B cell (primary cell): ENCODE data around the gene MAPKAPK3. TPM values are rescaled to one million over a fixed set of nuclear protein-coding genes. Genes with fewer than 3 reads are reported as not detected.

Experiments used
- ATAC-seq: fragments of 200-7000 bp; cut with Tn5 transposase; one replicate; pipeline ENCODE4 v1.10.0; 2021; ENCODE audit warnings: low read depth, mild to moderate bottlenecking, moderate number of reproducible peaks, moderate library complexity
- CTCF ChIA-PET: fragments of 350-600 bp; sonication (Branson Sonifier 250); formaldehyde crosslinking; loops from one replicate; lab custom pipeline; 2021; ENCODE audit warnings: antibody characterized with exemption, inconsistent platforms; lab: Charles Lee
- POLR2A ChIA-PET: fragments of 350-600 bp; sonication (Branson Sonifier 250); formaldehyde crosslinking; loops from one replicate; lab custom pipeline; 2021; ENCODE audit warnings: antibody characterized with exemption; lab: Charles Lee
- DNase-seq: peaks from one replicate; pipeline ENCODE4 v3.0.0; 2013
- H2AFZ ChIP-seq: 2 replicates; pipeline ENCODE4 v1.6.1; 2012; ENCODE audit warnings: mild to moderate bottlenecking, low read depth, low read length; ENCODE audit not compliant: insufficient read depth, poor library complexity, severe bottlenecking
- H3K27ac ChIP-seq, 2 donors: 1 replicate in 1 of 2; 2 replicates in 1 of 2; pipeline ENCODE4 v1.5.1; 2012 to 2013; ENCODE audit warnings: low read length in 2 of 2, mild to moderate bottlenecking in 2 of 2, moderate library complexity in 1 of 2
- H3K27me3 ChIP-seq, 4 experiments: fragments of 200-600 bp in 1 of 4; sonication (generic) in 1 of 4; replicated peaks in 1 of 4; 1 replicate in 2 of 4; 2 replicates in 2 of 4; pipeline versions ENCODE4 v1.6.1 to v1.7.0; 2013 to 2016; ENCODE audit warnings: low read length in 3 of 4, mild to moderate bottlenecking in 2 of 4, mixed read lengths in 1 of 4, moderate library complexity in 1 of 4; ENCODE audit not compliant: insufficient read depth in 4 of 4, control insufficient read depth in 3 of 4; ENCODE audit errors: control extremely low read depth in 1 of 4
- H3K36me3 ChIP-seq, 2 experiments: replicated peaks in 1 of 2; 1 replicate in 1 of 2; 2 replicates in 1 of 2; pipeline versions ENCODE4 v1.6.1 to v1.7.1; 2013; ENCODE audit warnings: low read length in 1 of 2; ENCODE audit not compliant: insufficient read depth in 2 of 2, control insufficient read depth in 1 of 2; ENCODE audit errors: control extremely low read depth in 1 of 2, extremely low read depth in 1 of 2
- H3K4me1 ChIP-seq, 2 donors: fragments of 200-600 bp in 1 of 2; sonication (generic) in 1 of 2; 1 replicate in 1 of 2; 2 replicates in 1 of 2; pipeline versions ENCODE4 v1.5.1 to v1.6.1; 2013 to 2017; ENCODE audit warnings: low read length in 2 of 2; ENCODE audit not compliant: control insufficient read depth in 2 of 2, insufficient read depth in 2 of 2
- H3K4me2 ChIP-seq: replicated peaks from 2 replicates; pipeline ENCODE3; 2012; ENCODE audit warnings: mild to moderate bottlenecking, low read depth, low read length; ENCODE audit not compliant: poor library complexity, severe bottlenecking
- H3K4me3 ChIP-seq, 5 experiments: fragments of 200-600 bp in 1 of 5; sonication (generic) in 1 of 5; 1 replicate in 3 of 5; 2 replicates in 2 of 5; pipeline versions ENCODE4 v1.5.1 to v1.7.0; 2011 to 2016; ENCODE audit warnings: low read length in 4 of 5, mild to moderate bottlenecking in 4 of 5, low read depth in 2 of 5, control low read depth in 1 of 5, moderate library complexity in 1 of 5; ENCODE audit not compliant: insufficient read depth in 1 of 5; ENCODE audit errors: control extremely low read depth in 1 of 5, extremely low read depth in 1 of 5
- H3K79me2 ChIP-seq: fragments of 200-600 bp; sonication (generic); one replicate; pipeline ENCODE4 v1.6.0; 2016; ENCODE audit warnings: low read length; ENCODE audit not compliant: control insufficient read depth, insufficient read depth
- H3K9ac ChIP-seq: fragments of 200-600 bp; sonication (generic); 2 replicates; pipeline ENCODE4 v1.6.1; 2017; ENCODE audit warnings: mild to moderate bottlenecking, low read length, moderate library complexity
- H3K9me3 ChIP-seq, 3 donors: one replicate each; pipeline versions ENCODE4 v1.6.1 to v1.7.1; 2013; ENCODE audit warnings: low read length in 2 of 3; ENCODE audit not compliant: control insufficient read depth in 2 of 3, insufficient read depth in 1 of 3; ENCODE audit errors: control extremely low read depth in 1 of 3
- H4K20me1 ChIP-seq: 2 replicates; pipeline ENCODE4 v1.6.0; 2012; ENCODE audit warnings: mild to moderate bottlenecking, low read length; ENCODE audit not compliant: insufficient read depth, control insufficient read depth, poor library complexity, severe bottlenecking
- H3K27ac Mint-ChIP-seq: one replicate; pipeline ENCODE4 v1.8.0; 2021; ENCODE audit warnings: mixed read lengths
- H3K27me3 Mint-ChIP-seq: one replicate; pipeline ENCODE4 v1.8.0; 2021; ENCODE audit warnings: mixed read lengths
- H3K4me1 Mint-ChIP-seq: one replicate; pipeline ENCODE4 v1.8.0; 2021; ENCODE audit warnings: mixed read lengths
- H3K4me3 Mint-ChIP-seq: one replicate; pipeline ENCODE4 v1.8.0; 2021; ENCODE audit warnings: mixed read lengths
- H3K9me3 Mint-ChIP-seq: one replicate; pipeline ENCODE4 v1.8.0; 2022; ENCODE audit warnings: mixed read lengths; ENCODE audit not compliant: insufficient read depth
- CTCF ChIP-seq: fragments of 200-600 bp; IDR thresholded peaks from one replicate; pipeline ENCODE4 v1.8.0; 2022; ENCODE audit warnings: antibody characterized with exemption, mild to moderate bottlenecking
- EZH2 ChIP-seq: IDR thresholded peaks from 2 replicates; pipeline ENCODE4 v1.6.1; 2012; ENCODE audit warnings: borderline replicate concordance, low read depth, mild to moderate bottlenecking, moderate library complexity, low read length; ENCODE audit not compliant: insufficient read depth, poor library complexity, severe bottlenecking
- WGBS: methylation state at CpG from one replicate; pipeline ENCODE4 v1.1.5; 2013; ENCODE audit warnings: missing lambda C conversion rate; ENCODE audit not compliant: insufficient coverage; 5-methylcytosine and 5-hydroxymethylcytosine counted together
- intact Hi-C: fragments of 100-400 bp; cut with micrococcal nuclease; formaldehyde crosslinking; loops from one replicate; pipeline ENCODE4 v1.10.0; 2022
- polyA plus RNA-seq: library from polyadenylated mRNA; depleted of rRNA; stranded (reverse); fragments of >200 nt; gene quantifications from 2 replicates; pipeline ENCODE4 v1.2.3, GENCODE V29; 2012
- total RNA-seq, 2 donors: library from RNA; stranded (reverse); fragments of 120-200 nt in 1 of 2; gene quantifications; 1 replicate in 1 of 2; 2 replicates in 1 of 2; pipeline versions ENCODE4 v1.2.3 to v1.2.4, GENCODE V29; 2013 to 2022

MAPKAPK3 gene
- total and polyA plus RNA-seq, 2 donors (not counting 1 experiment from before 2014, with no cell fraction given) = 17.8 to 18.8 TPM

DNA sequence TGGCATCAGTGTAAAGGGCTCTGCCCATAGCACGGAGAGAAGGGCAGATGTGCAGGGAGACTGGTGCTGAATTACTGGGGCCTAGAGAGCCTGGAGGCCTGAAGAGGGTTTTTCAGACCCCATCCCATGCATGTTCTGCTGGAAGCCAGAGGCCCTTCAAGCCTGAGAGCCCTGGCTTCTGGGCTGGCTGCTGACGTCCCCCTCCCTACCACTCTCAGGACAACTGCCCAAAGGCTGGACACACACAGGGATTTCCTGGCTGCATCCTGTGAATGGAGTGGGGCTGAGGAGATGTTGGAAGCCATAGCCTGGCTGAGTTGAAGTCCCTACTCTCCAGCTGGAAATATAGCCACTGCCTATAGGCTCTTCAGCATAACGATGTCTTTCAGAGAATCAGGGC, 40.9 kb downstream of the MAPKAPK3 start:
- Mint-ChIP-seq H3K4me3 (no peak overlapping the region), H3K9me3 (no peaks in the 10 kb centered on the region), H3K27me3 (no peaks in the 10 kb centered on the region), H3K27ac (no peak overlapping the region), H3K4me1 (no peaks in the 10 kb centered on the region)
- ChIA-PET POLR2A (no interaction called here), CTCF (interaction anchor here (11.8 kb wide), 1 partner anchor 40 kb away, joined by 224 read pairs; the partner anchor contains the start of genes CISH and MAPKAPK3)
- H2AFZ ChIP-seq = no peak overlapping the region
- WGBS = 95% methylated on average over 2 of the region's 3 CpGs
- H3K4me1 ChIP-seq = no peaks in the 10 kb centered on the region
- no peaks in the 10 kb centered on the region for H3K27me3 ChIP-seq
- no peak overlapping the region for H3K9ac ChIP-seq
- no peak for TF ChIP-seq EZH2
- no peak for TF ChIP-seq CTCF
- ATAC-seq (no peak), DNase-seq (no peak)
- H3K4me2 ChIP-seq = no peak overlapping the region
- H3K27ac ChIP-seq = no peak overlapping the region
- H3K9me3 ChIP-seq = no peaks in the 10 kb centered on the region
- no peaks in the 10 kb centered on the region for H3K36me3 ChIP-seq
- no peaks in the 10 kb centered on the region for H4K20me1 ChIP-seq
- H3K4me3 ChIP-seq = no peak overlapping the region
- H3K79me2 ChIP-seq = no peaks in the 10 kb centered on the region
- intact Hi-C loops = no loop called here

GRCh38 chr3:50658416-50658815, 41.5 kb downstream of the MAPKAPK3 start:
- Histone ChIP-seq H3K27me3 (no peaks in the 10 kb centered on the region), H3K4me3 (no peak overlapping the region), H3K9ac (no peak overlapping the region), H3K27ac (no peak overlapping the region), H4K20me1 (no peaks in the 10 kb centered on the region), H3K36me3 (no peaks in the 10 kb centered on the region), H3K4me1 (no peaks in the 10 kb centered on the region), H3K4me2 (no peak overlapping the region), H2AFZ (no peak overlapping the region), H3K9me3 (no peaks in the 10 kb centered on the region), H3K79me2 (no peaks in the 10 kb centered on the region)
- intact Hi-C loops = no loop called here
- Mint-ChIP-seq H3K4me1 (no peaks in the 10 kb centered on the region), H3K9me3 (no peaks in the 10 kb centered on the region), H3K4me3 (no peak overlapping the region), H3K27me3 (no peaks in the 10 kb centered on the region), H3K27ac (no peak overlapping the region)
- POLR2A ChIA-PET = no interaction called here
- TF ChIP-seq CTCF (no peak), EZH2 (no peak)
- 88% methylated on average over 4 of the region's 6 CpGs for WGBS
- CTCF ChIA-PET = no interaction called here
- no peak for ATAC-seq
- no peak for DNase-seq
